Kidney epithelial cell (primary cell): ENCODE measurements around the gene MAN1B1. TPM values are rescaled to one million over a fixed set of nuclear protein-coding genes. Genes with fewer than 3 reads are reported as not detected.

Experiments
- DNase-seq: peaks from one replicate; pipeline ENCODE4 v3.0.0-alpha.2; 2010; ENCODE audit warnings: low read depth
- H3K27me3 ChIP-seq: 2 replicates; pipeline ENCODE4 v1.6.0; 2011; ENCODE audit warnings: low read length; ENCODE audit not compliant: control insufficient read depth, insufficient read depth
- H3K36me3 ChIP-seq: 2 replicates; pipeline ENCODE4 v1.5.1; 2011; ENCODE audit warnings: low read length; ENCODE audit not compliant: control insufficient read depth, insufficient read depth
- H3K4me3 ChIP-seq: 2 replicates; pipeline ENCODE4 v1.5.1; 2011; ENCODE audit warnings: low read depth, mild to moderate bottlenecking, control low read depth, low read length
- CTCF ChIP-seq: IDR thresholded peaks from 2 replicates; pipeline ENCODE4 v1.5.1; 2011; ENCODE audit warnings: mild to moderate bottlenecking, moderate library complexity, low read length, control low read depth, inconsistent platforms; ENCODE audit not compliant: insufficient read depth, poor library complexity, severe bottlenecking
- total RNA-seq: library from RNA; depleted of rRNA; stranded (reverse); fragments of >200 nt; gene quantifications from 2 replicates; pipeline ENCODE4 v1.2.3, GENCODE V29; 2015

Gene MAN1B1
- total RNA-seq, 1 donor from 2014 or later: 76.8 TPM

- no peak for DNase-seq
- peaks cover 1% of the 10 kb centered on the region for H3K36me3 ChIP-seq
- H3K4me3 ChIP-seq: no peak overlapping the region
- TF ChIP-seq CTCF: no peak
- H3K27me3 ChIP-seq: no peaks in the 10 kb centered on the region
Measured at GRCh38 chr9:137108608-137109249, 21.9 kb downstream of the MAN1B1 start.

- H3K36me3 ChIP-seq: no peaks in the 10 kb centered on the region
Measured at GRCh38 chr9:137109250-137110146, 22.7 kb downstream of the MAN1B1 start.

GRCh38 chr9:137110147-137110910 is 23.5 kb downstream of the MAN1B1 start:
- no peaks in the 10 kb centered on the region for H3K36me3 ChIP-seq
- no peak for TF ChIP-seq CTCF
- no peak overlapping the region for H3K4me3 ChIP-seq
- no peaks in the 10 kb centered on the region for H3K27me3 ChIP-seq
- DNase-seq: no peak

More at GRCh38 chr9:137109250-137110146, 22.7 kb downstream of the MAN1B1 start:
- TF ChIP-seq CTCF: no peak
- Histone ChIP-seq H3K4me3 (no peak overlapping the region), H3K27me3 (no peaks in the 10 kb centered on the region)
- no peak for DNase-seq

DNA sequence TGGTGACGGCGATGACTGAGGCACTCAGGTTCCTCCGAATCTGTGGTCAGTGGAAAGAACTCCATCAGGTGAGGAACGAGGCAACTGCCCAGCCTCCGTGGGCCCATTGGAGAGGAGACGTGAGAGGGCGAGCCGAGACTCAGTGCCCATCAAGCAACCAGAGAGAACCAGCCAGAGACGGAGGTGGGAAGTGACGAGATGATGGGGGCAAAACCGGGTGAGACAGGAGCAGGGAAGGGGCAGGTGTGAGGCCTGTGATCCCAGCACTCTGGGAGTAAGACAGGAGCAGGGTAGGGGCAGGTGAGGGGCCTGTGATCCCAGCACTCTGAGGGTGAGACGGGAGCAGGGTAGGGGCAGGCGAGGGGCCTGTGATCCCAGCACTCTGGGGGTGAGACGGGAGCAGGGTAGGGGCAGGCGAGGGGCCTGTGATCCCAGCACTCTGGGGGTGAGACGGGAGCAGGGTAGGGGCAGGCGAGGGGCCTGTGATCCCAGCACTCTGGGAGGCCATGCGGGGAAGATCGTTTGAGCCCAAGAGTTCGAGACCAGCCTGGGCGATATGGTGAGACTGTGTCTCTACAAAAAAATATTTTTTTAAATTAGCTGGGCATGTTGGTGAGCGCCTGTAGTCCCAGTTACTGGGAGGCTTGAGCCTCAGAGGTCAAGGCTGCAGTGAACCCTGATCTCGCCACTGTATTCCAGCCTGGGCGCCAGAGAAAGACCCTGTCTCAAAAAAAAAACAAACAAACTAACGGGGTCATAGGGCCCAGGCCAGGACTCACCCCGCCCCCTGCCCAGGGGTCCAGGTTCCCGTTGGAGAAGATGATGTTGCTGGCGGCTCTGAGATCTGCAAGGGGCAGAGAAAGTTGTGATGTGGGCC is 24.4 kb downstream of the MAN1B1 start:
- TF ChIP-seq CTCF: no peak
- no peak overlapping the region for H3K4me3 ChIP-seq

More for the DNA sequence above, 24.4 kb downstream of the MAN1B1 start:
- no peak for DNase-seq
- no peaks in the 10 kb centered on the region for H3K36me3 ChIP-seq
- no peaks in the 10 kb centered on the region for H3K27me3 ChIP-seq
